GM18519 (cell line): Measurements from ENCODE around the gene SKIC3.

Experiments
- ATAC-seq: cut with Tn5 transposase; IDR thresholded peaks from one replicate; pipeline ENCODE4 v1.9.1; 2021; ENCODE audit warnings: mild to moderate bottlenecking, moderate library complexity; ENCODE audit not compliant: unreplicated experiment, low FRiP score

Gene SKIC3

GRCh38 chr5:95554647-95555548, at the start of gene SKIC3, which contains the start of gene ARSK:
TSS of gene SKIC3 (minus strand) at chr5:95554977. CDS start at chr5:95547150, 7,827 bp downstream.
TSS of gene ARSK (plus strand) at chr5:95555101. CDS start at chr5:95555279, 178 bp downstream.
- peak; percentile 79 for ATAC-seq

GRCh38 chr5:95600557-95600956, 45.8 kb upstream of the SKIC3 start:
- no peak for ATAC-seq

GRCh38 chr5:95599252-95599651, 44.5 kb upstream of the SKIC3 start:
- no peak for ATAC-seq

- no peak for ATAC-seq
These were observed 40.6 kb upstream of the SKIC3 start for GRCh38 chr5:95595289-95595931.

GRCh38 chr5:95591490-95591901, 36.7 kb upstream of the SKIC3 start:
- ATAC-seq, result peak; percentile 83

GRCh38 chr5:95590880-95591279, 36.1 kb upstream of the SKIC3 start:
- no peak for ATAC-seq

- no peak for ATAC-seq
These were observed 29.2 kb upstream of the SKIC3 start for GRCh38 chr5:95583992-95584391.

- no peak for ATAC-seq
These were observed 26.8 kb upstream of the SKIC3 start for GRCh38 chr5:95581576-95581975.

GRCh38 chr5:95572016-95572415, 17.2 kb upstream of the SKIC3 start:
- ATAC-seq, result no peak

GRCh38 chr5:95565280-95565920, 10.6 kb upstream of the SKIC3 start:
- ATAC-seq, result no peak

- no peak for ATAC-seq
These were observed 9.7 kb upstream of the SKIC3 start for GRCh38 chr5:95564450-95564849.

GRCh38 chr5:95563367-95563766, 8.6 kb upstream of the SKIC3 start:
- no peak for ATAC-seq

GRCh38 chr5:95562282-95562681, 7.5 kb upstream of the SKIC3 start:
- ATAC-seq, result no peak

- no peak for ATAC-seq
These were observed 3.1 kb upstream of the SKIC3 start for GRCh38 chr5:95557841-95558240.

- ATAC-seq, result no peak
These were observed 776 bp upstream of the SKIC3 start for GRCh38 chr5:95555553-95555952.

- ATAC-seq, result peak; percentile 10
These were observed 488 bp downstream of the SKIC3 start for GRCh38 chr5:95554331-95554646.

GRCh38 chr5:95549030-95549429, 5.7 kb downstream of the SKIC3 start:
- ATAC-seq, result no peak

GRCh38 chr5:95543017-95543705, 11.6 kb downstream of the SKIC3 start:
- no peak for ATAC-seq

- no peak for ATAC-seq
These were observed 17.3 kb downstream of the SKIC3 start for GRCh38 chr5:95537501-95537900.

- no peak for ATAC-seq
These were observed 21.0 kb downstream of the SKIC3 start for GRCh38 chr5:95533761-95534160.

- ATAC-seq, result no peak
These were observed 21.7 kb downstream of the SKIC3 start for GRCh38 chr5:95533106-95533505.
